ENCODE measurements around the gene BTLA. TPM values are rescaled to one million over a fixed set of nuclear protein-coding genes. Genes with fewer than 3 reads are reported as not detected.
A peak's percentile ranks its signal among the peaks of the same experiment; 100 is the strongest.
"Not testable (repeated sequence)": the region's sequence is repeated elsewhere in the genome, so short reads cannot be mapped to it uniquely, and the experiment has no call there.

BTLA gene
- total RNA-seq, 1 donor from 2014 or later, result not detected

DNA sequence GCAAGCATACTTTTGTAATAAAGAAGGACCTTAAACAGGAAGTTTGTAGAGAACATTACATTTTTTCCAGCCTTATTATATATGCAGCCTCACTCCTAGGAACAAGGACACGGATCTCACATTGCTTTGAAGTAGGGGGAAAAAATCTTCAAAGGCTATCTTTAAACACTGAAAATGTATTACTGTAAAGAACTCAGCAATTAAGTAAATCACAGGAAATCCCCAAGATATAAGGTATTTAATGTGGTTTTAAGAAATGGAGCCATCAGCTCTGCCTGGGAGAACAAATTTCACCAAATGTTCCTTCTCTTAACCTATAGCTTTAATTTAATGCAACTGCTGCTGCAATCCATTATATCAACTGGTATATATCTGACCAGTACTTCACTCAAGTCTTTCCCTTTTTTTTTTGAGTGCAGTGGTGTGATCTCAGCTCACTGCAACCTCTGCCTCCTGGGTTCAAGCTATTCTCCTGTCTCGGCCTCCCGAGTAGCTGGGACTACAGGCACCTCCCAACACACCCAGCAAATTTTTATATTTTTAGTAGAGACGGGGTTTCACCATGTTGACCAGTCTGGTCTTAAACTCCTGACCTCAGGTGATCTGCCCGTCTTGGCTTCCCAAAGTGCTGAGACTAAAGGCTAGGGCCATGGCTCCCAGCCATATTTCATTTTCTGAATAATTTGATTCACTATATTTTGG is 2.8 kb downstream of the BTLA start:
- H3K9me3 Mint-ChIP-seq, result peaks cover 6% of the 10 kb centered on the region
- TF ChIP-seq, protein P1, sequence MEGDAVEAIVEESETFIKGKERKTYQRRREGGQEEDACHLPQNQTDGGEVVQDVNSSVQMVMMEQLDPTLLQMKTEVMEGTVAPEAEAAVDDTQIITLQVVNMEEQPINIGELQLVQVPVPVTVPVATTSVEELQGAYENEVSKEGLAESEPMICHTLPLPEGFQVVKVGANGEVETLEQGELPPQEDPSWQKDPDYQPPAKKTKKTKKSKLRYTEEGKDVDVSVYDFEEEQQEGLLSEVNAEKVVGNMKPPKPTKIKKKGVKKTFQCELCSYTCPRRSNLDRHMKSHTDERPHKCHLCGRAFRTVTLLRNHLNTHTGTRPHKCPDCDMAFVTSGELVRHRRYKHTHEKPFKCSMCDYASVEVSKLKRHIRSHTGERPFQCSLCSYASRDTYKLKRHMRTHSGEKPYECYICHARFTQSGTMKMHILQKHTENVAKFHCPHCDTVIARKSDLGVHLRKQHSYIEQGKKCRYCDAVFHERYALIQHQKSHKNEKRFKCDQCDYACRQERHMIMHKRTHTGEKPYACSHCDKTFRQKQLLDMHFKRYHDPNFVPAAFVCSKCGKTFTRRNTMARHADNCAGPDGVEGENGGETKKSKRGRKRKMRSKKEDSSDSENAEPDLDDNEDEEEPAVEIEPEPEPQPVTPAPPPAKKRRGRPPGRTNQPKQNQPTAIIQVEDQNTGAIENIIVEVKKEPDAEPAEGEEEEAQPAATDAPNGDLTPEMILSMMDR (conservative IDR thresholded peaks at IDR 0.05), result no peak
- H3K4me3 Mint-ChIP-seq, result no peak overlapping the region
- peaks cover 34% of the 10 kb centered on the region for H3K4me1 Mint-ChIP-seq
- no peak overlapping the region for H3K27ac Mint-ChIP-seq (ENCODE audit: unreplicated experiment)
- DNase-seq (ENCODE audit: low read depth, low spot score), result no peak
- no peaks in the 10 kb centered on the region for H3K27me3 Mint-ChIP-seq (ENCODE audit: low read depth)
- peaks cover 4% of the 10 kb centered on the region for H3K36me3 Mint-ChIP-seq (ENCODE audit: low read depth)

DNA sequence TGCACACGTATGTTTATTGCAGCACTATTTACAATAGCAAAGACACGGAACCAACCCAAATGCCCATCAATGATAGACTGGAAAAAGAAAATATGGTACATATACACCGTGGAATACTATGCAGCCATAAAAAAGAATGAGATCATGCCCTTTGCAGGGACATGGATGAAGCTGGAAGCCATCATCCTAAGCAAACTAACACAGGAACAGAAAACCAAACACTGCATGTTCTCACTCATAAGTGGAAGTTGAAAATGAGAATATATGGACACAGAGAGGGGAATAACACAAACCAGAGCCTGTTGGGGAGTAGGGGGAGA is 4.9 kb downstream of the BTLA start:
- peak overlapping the region; percentile 62 for H3K27ac Mint-ChIP-seq (ENCODE audit: unreplicated experiment)
- H3K9me3 Mint-ChIP-seq; H3K27me3 Mint-ChIP-seq (ENCODE audit: low read depth); H3K36me3 Mint-ChIP-seq (ENCODE audit: low read depth); H3K4me3 Mint-ChIP-seq; DNase-seq (ENCODE audit: low read depth, low spot score): not testable (repeated sequence)
- H3K4me1 Mint-ChIP-seq, result peaks cover 17% of the 10 kb centered on the region

DNA sequence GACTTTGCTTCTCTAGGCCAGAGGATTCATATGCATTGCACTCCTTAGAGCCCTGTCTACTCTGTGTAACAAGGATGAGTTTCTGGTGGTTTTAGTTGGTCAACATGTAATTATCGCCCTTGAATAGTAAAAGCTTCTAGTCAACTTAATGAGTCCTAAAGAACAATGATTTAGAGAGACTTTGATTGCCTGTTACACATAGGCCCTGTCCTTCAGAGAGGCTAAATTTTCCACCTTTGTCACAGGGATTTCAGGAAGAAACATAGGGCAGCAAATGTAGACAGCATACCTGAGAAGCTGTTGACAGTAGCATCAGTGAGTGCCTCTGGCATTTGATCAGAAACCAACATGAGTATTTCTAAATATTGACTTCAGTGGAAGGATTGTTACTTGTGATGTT is 7.1 kb downstream of the BTLA start:
- Mint-ChIP-seq H3K36me3 (ENCODE audit: low read depth) (peaks cover 4% of the 10 kb centered on the region), H3K27me3 (ENCODE audit: low read depth) (no peaks in the 10 kb centered on the region), H3K4me1 (peaks cover 12% of the 10 kb centered on the region), H3K4me3 (no peak overlapping the region), H3K9me3 (peaks cover 4% of the 10 kb centered on the region), H3K27ac (ENCODE audit: unreplicated experiment) (no peak overlapping the region)
- TF ChIP-seq, protein P1 (conservative IDR thresholded peaks at IDR 0.05), result no peak
- no peak for DNase-seq (ENCODE audit: low read depth, low spot score)

DNA sequence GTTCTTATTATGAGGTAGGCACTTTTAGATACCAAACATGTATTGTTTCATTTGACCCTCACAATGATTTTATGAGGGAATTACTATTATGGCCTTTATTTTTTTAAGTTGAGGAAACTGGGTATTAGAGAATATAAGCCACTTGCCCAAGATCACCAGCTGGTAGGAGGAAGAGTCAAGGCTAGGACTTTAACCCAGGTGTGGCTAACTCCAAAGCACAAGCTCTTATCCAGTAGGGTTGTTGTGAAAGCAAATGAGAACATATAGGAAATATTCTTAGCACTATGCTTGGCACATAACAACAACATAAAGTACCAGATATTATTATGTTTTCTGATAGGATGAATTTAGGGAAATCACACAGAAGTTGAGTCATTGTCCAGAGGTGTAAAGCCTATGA is 7.9 kb downstream of the BTLA start:
- TF ChIP-seq, protein P1 (conservative IDR thresholded peaks at IDR 0.05), result no peak
- Mint-ChIP-seq H3K27ac (ENCODE audit: unreplicated experiment) (no peak overlapping the region), H3K4me1 (peaks cover 10% of the 10 kb centered on the region), H3K36me3 (ENCODE audit: low read depth) (peaks cover 4% of the 10 kb centered on the region), H3K27me3 (ENCODE audit: low read depth) (no peaks in the 10 kb centered on the region), H3K4me3 (no peak overlapping the region), H3K9me3 (peaks cover 4% of the 10 kb centered on the region)
- no peak for DNase-seq (ENCODE audit: low read depth, low spot score)

DNA sequence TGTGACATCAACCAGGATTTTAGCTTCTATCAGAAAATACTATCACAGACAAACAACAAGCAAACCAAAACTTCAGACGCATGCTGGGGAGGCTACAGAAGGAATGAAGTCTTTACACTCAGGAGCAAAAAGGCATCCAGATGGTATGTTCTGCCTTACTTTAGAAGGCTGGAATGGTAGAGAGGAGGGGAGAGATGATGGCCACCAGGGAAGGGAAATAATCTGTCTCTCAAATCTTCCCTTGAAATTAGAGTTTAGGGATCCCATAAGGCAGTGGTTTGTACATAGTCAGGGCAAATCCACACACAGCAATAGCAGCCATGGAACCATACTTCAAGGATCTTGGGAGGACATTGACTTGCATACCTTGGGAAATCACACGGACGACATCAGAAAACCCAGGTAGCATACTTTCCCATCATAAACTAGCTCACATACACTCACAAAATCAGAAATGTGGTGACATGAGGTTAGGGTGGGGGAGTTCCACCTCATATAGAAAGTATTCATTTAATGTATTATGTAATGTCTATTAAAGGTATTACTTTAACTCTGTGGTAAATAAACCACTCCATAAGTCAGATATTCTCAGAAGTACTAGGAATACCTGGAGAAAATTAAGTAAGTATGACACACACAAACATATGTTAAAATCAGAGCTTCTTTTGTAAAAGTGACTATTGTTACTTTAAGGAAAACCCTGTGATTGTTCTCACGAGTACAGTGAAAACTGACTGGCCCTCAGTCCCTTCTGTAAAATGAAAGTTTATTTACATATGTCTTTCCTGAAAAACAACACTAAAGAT is 9.4 kb downstream of the BTLA start:
- H3K36me3 Mint-ChIP-seq (ENCODE audit: low read depth), result peaks cover 4% of the 10 kb centered on the region
- no peak for DNase-seq (ENCODE audit: low read depth, low spot score)

More for the DNA sequence above, 9.4 kb downstream of the BTLA start:
- H3K4me3 Mint-ChIP-seq, result no peak overlapping the region
- no peak overlapping the region for H3K27ac Mint-ChIP-seq (ENCODE audit: unreplicated experiment)
- no peaks in the 10 kb centered on the region for H3K27me3 Mint-ChIP-seq (ENCODE audit: low read depth)
- TF ChIP-seq, protein P1 (conservative IDR thresholded peaks at IDR 0.05), result no peak
- peaks cover 4% of the 10 kb centered on the region for H3K9me3 Mint-ChIP-seq
- H3K4me1 Mint-ChIP-seq, result peaks cover 5% of the 10 kb centered on the region

All from neural crest cell (in vitro differentiated cells).